Measurements from ENCODE around the gene RASGRP4.

RASGRP4 gene

GRCh38 chr19:38389101-38389925 is 36.7 kb downstream of the RASGRP4 start:
- in situ Hi-C loops (cut with MboI; ENCODE audit: low pct_unique_long_range_greater_than_20kb, low sequenced_read_pairs, unreplicated experiment) = no loop called here
- peak; percentile 44 for DNase-seq (ENCODE audit: low spot score)
- no peak for TF ChIP-seq CTCF (IDR thresholded peaks at IDR 0.05; ENCODE audit: extremely low read depth, insufficient read depth, missing control alignments)

GRCh38 chr19:38388349-38389100 is 37.5 kb downstream of the RASGRP4 start, which contains the start of gene SPRED3:
TSS of gene SPRED3 (plus strand) at chr19:38388697. CDS start at chr19:38390303, 1,606 bp downstream.
- DNase-seq (ENCODE audit: low spot score) = peak; percentile 42
- no peak for TF ChIP-seq CTCF (IDR thresholded peaks at IDR 0.05; ENCODE audit: extremely low read depth, insufficient read depth, missing control alignments)
- in situ Hi-C loops (cut with MboI; ENCODE audit: low pct_unique_long_range_greater_than_20kb, low sequenced_read_pairs, unreplicated experiment) = no loop called here

GRCh38 chr19:38387550-38388348 is 38.3 kb downstream of the RASGRP4 start, which contains the start of gene GGN:
TSS of gene GGN (minus strand) at chr19:38388034. CDS start at chr19:38387261, 773 bp downstream.
- TF ChIP-seq CTCF (IDR thresholded peaks at IDR 0.05; ENCODE audit: extremely low read depth, insufficient read depth, missing control alignments) = no peak
- in situ Hi-C loops (cut with MboI; ENCODE audit: low pct_unique_long_range_greater_than_20kb, low sequenced_read_pairs, unreplicated experiment) = no loop called here
- DNase-seq (ENCODE audit: low spot score) = peak; percentile 96

GRCh38 chr19:38386971-38387549 is 39.0 kb downstream of the RASGRP4 start:
- no peak for DNase-seq (ENCODE audit: low spot score)
- TF ChIP-seq CTCF (IDR thresholded peaks at IDR 0.05; ENCODE audit: extremely low read depth, insufficient read depth, missing control alignments) = no peak
- in situ Hi-C loops (cut with MboI; ENCODE audit: low pct_unique_long_range_greater_than_20kb, low sequenced_read_pairs, unreplicated experiment) = no loop called here

GRCh38 chr19:38386300-38386970 is 39.6 kb downstream of the RASGRP4 start:
- TF ChIP-seq CTCF (IDR thresholded peaks at IDR 0.05; ENCODE audit: extremely low read depth, insufficient read depth, missing control alignments) = no peak
- DNase-seq (ENCODE audit: low spot score) = peak; percentile 30
- in situ Hi-C loops (cut with MboI; ENCODE audit: low pct_unique_long_range_greater_than_20kb, low sequenced_read_pairs, unreplicated experiment) = no loop called here

Measured in GM13977 (cell line).